GM20431 (cell line): Measurements from ENCODE around the gene HSD11B2.
"Not testable (repeated sequence)": the region's sequence is repeated elsewhere in the genome, so short reads cannot be mapped to it uniquely, and the experiment has no call there.

ENCODE experiments used
- in situ Hi-C: fragments of 300-500 bp; cut with MseI, MboI; formaldehyde crosslinking; loops from one replicate; pipeline ENCODE4 v1.15.0; 2020; ENCODE audit warnings: low sequenced_read_pairs; ENCODE audit not compliant: unreplicated experiment

The HSD11B2 gene

DNA sequence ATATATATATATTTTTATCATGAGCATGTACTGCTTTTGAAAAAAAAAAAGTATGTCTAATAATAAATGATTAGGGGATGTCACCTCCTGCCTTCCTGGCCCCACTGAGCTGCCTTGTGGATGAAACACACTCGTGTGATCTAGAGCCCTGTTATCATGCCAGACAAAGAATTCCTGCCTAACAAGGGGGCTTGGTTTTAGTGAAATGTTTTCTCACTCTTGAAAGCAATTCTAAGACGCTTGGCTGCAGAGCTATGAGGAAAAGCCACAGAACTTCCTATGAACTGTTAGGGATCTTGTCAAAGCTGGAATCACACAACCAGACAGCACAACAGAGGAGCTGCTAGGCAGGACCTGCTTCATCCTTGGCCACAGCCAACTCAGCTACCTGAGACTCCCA, 18.6 kb upstream of the HSD11B2 start:
- in situ Hi-C loops, result no loop called here

DNA sequence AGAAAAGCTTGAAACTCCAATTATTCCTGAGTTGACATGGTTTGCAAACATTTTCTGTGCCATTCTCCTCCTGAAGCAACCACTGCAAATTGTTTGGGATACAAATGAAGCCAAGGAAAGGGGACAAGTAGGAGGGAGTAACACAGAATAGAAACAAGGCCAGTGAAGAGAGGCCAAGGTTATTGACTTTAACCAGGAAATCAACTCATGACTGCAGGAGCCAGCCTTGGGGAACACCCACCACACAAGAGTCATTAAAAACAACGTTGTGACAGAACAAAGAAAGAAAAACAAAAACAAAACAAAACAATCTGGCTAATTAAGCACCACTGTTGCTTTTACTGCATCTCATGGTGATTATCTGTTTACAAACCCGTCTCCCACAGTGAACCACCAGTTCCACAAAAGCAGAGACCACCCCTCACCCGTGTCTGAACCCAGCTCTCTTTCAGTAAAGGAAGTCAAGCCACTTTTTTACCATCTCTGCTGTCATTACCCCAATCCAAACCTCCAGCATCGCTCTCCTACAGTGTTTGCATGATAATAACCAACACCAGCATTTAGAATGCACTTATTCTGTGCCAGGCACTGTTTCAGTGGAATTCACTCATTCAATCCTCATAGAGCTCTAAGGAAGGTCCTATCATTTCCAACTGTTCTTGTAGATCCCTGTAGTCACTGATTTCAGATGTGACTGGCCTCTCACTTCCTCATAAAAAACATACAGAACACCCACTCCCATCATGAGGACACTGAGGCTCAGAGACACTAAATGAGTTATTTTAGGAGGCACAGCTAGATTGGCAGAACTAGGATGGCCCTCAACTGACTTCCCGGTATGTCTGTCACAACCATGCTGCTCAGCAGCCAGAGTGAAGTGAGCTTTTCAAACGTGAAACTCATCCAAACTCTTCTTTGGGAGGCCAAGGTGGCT, 16.7 kb upstream of the HSD11B2 start:
- in situ Hi-C loops, result no loop called here

DNA sequence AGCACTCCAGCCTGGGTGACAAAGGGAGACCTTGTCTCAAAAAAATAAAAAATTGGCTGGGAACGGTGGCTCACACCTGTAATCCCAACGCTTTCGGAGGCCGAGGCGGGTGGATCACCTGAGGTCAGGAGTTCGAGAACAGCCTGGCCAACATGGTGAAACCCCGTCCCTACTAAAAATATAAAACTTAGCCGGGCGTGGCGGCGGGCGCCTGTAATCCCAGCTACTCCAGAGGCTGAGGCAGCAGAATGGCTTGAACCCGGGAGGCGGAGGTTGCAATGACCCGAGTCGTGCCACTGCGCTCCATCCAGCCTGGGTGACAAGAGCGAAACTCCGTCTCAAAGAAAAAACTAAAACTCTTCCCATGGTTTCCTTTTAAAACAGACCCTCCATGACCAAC, 15.5 kb upstream of the HSD11B2 start:
- in situ Hi-C loops, result not testable (repeated sequence)

DNA sequence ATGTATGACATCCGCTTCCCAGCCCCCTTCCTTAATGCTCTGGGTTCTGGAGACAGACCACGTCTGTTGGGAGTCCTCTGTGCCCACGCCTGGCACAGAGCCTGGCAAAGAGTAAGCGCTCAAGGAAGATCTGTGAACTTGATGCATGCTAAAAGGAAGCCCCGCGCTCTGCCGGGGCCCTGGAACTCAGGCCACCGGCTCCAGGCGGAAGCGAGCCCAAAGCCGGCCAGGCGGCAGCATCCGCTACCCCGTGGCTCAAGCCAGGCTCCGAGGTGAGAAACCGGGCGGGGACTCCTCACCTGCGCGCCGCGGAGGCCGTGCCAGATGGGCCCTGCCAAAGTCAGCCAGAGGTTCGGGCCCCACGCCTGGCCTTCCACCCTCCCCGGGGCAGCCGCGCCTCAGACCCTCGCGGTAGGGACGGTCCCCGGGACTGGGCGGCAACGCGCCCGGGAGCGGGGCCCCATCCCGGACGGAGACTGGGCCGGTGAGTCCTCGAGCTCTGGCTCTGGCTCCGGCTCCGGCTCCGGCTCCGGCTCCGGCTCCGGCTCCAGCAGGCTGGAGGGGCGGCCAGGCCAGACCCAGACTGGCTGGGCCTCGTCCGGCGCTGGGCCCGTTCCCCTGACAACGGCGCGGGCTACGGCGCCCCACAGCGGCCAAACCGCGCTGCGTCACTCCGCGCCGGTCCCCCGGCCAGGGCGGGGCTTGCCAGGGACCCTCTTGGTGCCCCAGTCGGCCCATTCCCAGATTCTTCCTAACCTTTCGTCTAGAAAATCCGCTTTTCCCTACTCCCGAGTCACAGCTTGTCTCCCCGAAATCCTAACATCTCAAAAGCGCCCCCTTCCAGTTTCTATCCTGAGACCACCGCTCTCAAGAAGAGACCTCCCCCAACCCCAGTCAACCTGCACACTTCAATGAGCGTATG, 14.8 kb upstream of the HSD11B2 start, which contains the start of gene ZDHHC1:
ZDHHC1 (minus strand) TSS at position 606 of the 922 bp plus-strand sequence. CDS start 8,702 bp downstream, outside the sequence.
- in situ Hi-C loops, result no loop called here

DNA sequence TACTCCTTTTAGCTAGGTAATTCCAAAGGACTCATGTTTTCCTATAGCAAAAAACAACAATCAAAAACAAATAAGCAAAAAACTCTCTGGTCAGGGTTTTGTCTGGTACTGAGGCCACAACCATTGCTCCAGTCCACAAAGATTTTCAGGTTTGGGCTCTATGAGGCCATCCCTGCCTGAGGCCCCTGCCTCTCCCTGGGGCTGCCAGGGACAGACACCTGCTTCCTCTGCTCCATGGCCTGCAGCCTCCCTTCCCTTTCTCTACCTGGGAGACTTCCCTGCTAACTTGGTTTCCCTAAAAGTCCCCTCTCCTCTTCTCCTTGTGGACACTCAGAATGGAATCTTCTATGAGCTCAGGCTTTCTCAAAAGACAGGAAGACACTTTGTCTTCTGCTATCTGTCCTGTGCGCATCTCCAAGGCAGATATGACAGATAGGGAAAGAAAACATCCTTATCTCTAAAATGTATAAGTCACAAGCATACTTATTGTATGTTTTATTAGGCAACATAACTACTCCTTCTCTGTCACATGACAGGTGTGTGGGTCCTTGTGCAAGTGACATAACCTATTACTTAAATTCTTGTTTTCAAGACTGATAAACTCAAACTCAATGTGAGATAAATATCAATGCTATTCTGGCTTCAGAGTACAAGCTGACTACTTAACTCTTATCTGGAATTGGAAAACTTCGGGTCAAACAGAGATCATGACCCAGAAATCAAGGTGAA, 13.4 kb upstream of the HSD11B2 start:
- in situ Hi-C loops, result no loop called here

DNA sequence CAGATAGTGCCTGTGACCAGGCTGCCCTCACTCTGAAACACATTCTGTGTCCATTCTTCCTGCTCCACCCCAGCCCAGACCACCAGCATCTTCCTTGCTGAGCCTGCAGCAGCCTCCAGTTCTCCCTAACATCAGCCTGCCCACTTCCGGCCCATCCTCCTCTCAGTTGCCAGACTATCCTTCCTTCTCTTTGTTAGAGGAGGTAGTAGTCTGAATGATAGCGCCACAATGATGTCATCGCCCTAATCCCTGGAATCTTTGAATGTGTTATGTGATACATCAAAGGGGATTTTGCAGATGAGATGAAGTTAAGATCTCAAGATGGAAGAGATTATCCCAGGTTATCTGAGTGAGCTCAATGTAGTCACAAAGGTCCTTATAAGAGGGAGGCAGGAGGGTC, 11.4 kb upstream of the HSD11B2 start:
- in situ Hi-C loops, result no loop called here

DNA sequence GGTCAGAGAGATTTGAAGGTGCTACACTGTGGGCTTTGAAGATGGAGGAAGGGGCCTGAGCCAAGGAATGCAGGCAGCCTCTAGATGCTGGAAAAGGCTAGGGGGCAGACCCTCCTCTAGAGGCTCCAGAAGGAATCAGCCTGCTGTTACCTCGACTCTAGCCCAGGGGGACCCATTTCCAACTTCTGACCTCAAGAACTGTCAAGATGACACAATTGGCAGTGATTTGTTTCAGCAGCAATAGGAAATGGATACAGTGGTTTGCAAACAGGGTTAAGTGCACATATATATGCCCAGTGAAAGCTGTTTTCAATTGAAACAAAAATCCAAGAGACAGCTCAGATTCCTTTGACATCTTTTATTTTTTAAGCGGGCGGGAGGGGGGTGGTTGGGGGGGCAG, 11.0 kb upstream of the HSD11B2 start:
- in situ Hi-C loops, result no loop called here

DNA sequence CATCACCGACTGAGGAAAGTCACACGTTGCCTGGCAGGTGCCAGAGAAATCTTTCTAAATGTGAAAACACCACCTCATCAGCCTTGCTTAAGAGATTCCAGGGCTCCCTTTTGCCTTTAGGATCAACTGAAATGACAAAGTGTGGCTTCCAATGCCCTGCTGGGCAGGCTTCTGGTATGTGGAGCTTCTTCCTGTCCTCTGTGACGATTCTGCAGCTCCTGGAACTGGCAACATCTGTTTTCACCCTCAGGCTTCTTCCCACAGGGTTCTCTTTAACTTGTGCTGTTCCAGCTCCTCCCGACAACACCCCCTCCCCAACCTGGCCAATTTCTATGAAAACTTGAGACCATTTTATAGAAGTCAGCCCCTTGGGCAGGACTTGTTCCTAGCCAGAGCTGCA, 9.9 kb upstream of the HSD11B2 start:
- in situ Hi-C loops, result no loop called here

DNA sequence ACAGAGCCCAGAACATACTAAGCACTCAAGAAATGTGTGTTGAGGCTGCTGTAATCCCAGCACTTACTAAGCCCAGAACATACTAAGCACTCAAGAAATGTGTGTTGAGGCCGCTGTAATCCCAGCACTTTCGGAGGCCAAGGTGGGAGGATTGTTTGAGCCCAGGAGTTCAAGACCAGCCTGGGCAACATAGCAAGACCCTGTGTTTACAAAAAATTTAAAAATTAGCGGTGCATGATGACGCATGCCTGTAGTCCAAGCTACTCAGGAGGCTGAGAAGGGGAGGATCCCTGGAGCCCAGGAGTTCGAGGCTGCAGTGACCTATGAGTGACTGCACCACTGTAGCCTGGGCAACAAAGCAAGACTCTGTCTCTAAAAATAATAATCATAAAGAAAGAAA, 7.9 kb upstream of the HSD11B2 start:
- in situ Hi-C loops, result no loop called here

DNA sequence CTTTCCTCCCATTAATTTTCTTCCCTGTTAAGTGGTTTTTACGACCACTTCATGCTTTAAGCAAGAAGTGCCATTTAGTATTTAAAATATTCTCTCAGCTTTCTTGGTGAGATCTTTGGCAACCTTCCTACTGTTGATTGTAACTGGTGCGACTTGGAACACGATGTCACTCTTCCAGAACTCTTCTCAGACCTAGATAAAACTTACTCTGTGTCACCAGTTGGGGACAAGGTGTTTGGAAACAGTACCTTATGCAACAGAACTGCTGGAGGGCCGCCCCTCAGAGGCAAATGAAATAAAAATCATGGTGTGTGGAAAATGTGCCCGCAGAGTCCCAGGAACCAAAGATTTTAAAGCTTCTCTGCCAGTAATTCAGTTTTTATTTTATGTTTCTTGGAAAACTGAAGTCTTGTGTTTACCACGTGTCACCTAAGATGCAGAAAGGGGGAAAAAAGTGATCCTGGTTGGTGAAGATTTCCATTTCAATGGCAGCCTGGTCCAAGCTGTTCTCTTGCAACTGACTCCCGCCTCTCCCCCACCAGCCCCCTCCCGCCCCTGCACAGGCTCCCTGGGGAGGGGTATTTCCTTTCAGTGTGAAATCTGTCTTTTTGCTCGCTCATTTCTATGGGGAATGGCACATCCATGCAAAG, 7.2 kb upstream of the HSD11B2 start:
- in situ Hi-C loops, result no loop called here

DNA sequence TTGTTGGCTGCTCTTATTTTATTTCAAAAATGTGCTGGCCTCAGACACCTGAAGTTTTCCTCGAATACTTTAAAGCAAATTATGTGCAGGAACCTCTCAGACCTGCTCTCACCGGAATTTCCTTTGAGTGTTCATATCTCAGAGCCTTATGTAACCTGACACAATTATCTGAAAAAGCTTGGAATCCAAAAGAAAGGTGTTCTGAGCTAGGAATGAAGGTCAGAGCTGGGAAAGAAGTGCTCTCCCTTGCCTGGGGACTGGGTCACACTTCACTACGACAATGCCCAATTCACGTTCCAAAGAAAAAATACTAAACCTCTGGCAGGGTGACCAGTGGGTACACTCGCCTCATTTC, 6.7 kb upstream of the HSD11B2 start:
- in situ Hi-C loops, result no loop called here

DNA sequence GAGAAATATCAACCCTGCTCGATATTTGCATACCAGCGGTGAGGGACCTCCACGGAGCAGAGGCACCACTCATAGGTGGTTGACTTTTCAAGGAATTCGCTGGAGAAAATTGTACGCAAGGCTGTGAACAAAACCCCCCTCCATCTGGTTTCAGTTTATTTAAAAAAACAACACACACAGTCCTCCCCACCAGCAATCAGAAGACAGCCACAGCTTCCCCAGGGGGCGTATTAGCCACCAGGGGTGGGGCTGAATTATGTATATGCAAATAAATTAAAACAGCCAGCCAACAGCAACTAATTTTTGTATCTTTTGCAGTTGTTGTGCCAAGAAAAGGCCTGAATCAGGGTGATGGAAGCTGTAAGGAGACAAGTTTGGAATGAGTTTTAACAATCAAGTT, 5.9 kb upstream of the HSD11B2 start:
- in situ Hi-C loops, result no loop called here

DNA sequence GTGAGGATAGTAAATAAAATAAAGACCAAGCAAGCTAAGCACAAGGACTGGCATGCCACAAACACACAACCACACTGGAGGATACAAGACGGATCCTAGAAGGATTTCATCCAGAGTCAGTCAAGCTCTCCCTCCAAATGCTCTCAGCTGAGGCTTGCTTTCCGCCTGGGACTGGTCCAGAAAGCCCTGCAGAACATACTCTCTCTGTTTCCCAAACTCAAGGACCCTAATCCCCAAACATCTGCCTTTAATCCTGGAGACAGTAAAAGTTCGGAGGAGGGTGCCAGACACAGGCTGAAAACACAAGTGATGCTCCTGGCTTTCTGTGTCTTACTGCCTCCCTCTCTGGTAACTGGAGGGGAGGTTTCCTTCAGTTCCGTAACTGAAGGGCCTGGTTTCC, 5.3 kb upstream of the HSD11B2 start:
- in situ Hi-C loops, result no loop called here

DNA sequence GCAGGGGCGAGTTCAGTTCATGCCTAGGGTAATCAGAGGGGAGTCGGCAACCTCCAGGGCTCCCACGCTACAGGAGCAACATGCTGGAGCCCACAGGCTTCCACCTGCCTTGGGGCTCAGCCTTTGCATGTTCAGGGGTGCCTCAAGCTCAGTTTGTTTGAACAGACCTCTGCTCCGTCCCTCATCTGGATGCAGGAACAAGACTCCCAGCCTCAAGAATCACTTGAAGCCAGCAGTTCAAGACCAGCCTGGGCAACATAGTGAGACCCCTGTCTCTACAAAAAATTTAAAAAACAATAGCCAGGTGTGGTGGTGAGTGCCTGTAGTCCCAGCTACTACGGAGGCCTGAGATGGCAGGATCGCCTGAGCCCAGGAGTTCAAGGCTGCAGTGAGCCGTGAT, 4.9 kb upstream of the HSD11B2 start:
- in situ Hi-C loops, result no loop called here

DNA sequence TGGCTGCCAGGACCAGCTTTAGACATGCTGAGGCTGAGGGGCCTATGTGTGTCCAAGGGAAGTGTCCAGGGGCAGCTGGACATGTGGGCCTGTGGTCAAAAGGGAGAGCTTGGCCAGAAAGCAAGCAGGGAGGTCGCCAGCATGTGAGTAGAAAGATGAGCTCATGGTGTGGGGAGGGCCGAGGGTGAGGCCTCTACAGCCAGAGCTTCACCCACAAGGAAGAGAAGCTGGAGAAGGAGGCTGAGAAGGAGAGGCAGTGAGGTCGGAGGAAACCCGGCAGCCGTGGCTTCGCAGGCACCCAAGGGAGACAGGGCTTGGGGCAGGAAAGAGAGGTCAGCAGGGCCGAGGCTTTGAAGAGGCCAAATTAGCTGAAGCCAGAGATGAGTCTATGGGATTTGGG, 4.0 kb upstream of the HSD11B2 start:
- in situ Hi-C loops, result no loop called here

DNA sequence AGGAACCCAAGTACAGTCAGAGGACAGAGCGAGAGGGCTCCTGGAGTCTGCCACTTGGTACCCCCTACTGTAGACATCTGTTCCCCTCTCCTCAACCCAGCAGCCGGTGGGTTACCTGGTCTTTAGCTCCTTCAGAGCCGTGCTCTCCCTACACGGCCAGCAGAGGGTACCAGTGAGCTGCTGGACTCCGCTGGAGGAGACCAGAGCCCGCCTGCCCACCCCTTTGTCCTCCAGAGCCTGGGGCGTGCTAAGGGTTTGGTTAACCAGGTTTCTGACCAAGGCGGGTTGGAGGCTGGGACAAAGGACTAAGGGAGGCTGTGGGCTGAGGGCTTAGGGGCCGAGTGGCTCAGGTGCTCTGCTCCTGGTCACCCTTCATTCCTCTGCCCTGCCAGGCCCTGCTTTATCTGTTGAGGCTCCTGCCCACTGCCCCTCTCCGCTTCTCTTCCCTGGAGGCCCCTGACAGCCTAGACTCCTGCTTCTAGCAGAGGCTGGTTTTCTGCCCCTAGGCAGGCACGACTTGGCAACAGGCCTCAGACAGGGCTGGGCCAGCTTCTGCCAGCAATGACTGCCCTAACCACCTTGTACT, 2.7 kb upstream of the HSD11B2 start:
- in situ Hi-C loops, result no loop called here

DNA sequence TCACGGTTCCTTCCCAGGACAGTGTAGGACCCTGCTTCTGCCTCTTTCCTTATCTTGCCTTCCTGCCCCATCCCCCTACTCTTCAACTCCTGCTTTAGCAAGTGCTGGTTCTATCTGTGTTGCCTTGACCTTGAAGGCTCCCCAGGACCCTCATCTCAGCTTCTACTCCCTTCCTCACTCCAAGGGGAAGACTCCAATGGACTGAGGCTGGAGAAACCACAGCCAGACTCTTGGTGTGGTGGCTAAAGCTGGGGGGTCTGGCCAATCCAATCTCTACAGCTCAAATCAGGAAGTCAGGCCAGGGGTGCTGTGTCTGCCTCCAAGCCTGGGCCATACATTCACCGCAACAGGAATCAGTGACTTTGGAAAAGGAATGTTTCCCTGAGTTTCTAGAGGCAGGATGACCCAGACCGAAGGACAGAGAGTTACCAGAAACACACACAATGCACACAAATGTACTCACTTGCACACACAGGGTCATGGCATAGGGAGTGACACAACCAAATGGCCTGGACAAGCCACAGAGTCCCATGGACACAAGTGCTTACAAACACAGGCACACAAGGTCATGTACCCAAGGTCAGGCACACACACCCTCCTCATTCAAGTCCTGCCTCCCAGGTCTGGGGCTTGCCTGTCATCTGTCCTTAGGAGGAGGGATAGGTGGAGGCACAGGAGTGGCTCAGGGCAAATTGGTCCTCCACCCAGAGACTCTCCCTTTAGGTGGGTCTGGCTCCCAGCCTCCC, 1.7 kb upstream of the HSD11B2 start:
- in situ Hi-C loops, result no loop called here

DNA sequence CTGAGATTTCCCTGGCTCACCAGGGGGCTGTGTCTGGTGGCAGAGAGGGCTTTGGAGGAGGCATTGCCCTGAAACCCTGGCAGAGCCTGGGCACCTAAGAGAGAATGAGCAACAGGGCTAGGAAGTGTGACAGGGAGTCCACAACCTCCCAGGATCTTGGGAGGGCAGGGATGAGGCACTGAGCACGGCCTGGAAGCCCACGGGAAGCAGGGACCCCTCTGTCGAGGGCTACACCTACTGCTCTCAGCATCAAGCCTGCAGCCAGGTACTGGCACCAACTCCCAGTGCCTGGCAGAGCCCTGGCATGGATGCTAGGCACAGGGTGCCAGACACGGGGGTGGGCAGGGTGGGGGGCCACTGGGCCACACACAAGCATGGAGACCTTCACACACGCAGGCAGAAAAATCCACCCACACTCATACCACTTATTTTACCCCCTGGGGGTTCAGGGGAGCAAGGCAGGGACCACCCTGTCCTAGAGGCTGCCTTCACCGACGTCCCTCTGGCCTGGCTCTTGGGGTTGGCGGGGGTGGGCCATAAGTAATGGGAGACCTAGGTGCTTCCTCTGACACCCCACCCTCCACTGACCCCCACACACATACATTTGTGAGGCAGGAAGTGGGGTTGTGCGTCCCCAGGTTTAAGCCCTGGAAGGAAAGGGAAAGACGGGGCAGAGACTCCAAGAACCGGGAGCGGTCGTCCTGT, 970 bp upstream of the HSD11B2 start:
- in situ Hi-C loops, result no loop called here
